ENCODE measurements around the gene FXR1. TPM values are rescaled to one million over a fixed set of nuclear protein-coding genes. Genes with fewer than 3 reads are reported as not detected.

FXR1 gene
- total RNA-seq, 1 experiment from 2014 or later: 245 TPM

DNA sequence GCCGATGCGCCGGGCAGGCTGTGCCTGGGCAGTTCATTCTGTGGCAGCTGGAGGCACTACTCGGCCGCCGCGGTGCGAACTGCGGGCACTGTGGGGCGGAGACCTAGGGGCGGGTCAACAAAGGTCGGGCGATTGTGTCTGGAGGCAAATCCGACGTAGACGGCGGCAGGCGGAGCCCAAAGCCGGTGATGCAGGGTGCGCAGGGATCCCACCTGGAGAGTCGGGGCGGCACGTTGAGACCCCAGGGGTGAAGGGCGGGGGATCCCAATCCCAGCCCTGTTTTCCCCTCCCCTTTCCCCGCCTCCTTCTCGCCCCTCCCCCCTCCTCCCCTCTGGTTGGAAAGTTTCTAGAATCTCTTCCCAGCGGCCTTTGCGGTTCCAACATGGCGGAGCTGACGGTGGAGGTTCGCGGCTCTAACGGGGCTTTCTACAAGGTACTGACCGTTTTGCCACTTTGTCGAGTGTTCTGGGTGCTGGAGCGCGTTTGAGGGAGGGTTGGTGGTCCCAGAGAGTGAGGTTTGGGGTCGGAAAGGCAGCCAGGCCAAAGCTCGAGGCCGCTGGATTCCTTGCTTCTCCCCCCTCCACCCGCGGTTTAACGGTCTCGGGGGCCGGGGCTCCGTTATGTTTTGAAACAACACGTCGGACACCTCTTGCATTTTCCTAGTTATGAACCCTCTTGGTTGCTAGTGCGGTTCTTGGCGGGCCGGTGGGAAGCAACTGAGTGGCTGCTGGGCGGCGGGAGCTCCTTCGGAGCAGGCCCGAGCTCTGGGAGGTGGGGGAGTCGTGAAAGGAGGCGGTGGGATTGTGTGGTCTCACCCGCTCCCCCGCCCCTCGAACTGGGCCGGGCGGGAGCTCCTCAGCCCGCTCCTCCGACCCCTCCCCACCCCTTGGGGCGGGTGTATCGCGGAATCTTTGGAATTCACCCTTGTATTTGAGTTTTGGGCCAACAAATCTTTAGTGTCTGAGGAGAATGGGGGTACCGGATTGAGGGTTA lies at the start of gene FXR1 (continued):
- TF ChIP-seq ETV6 (CRISPR knock-in tag; IDR thresholded peaks at IDR 0.05): no peak

- H3K4me3 Mint-ChIP-seq: peak overlapping the region; percentile 61
- H3K27me3 Mint-ChIP-seq (ENCODE audit: low read depth): peaks cover 3% of the 10 kb centered on the region; the same call in 1 of the 2 replicates
- H3K9me3 Mint-ChIP-seq: no peaks in the 10 kb centered on the region
- peak overlapping the region; percentile 74 for H3K27ac Mint-ChIP-seq
- DNase-seq (ENCODE audit: low spot score) (peak; percentile 65), ATAC-seq (peak; percentile 95)
- ChIA-PET POLR2A (interaction anchor here (1.2 kb wide), 1 partner anchor 42 kb away, joined by 5 read pairs; the partner anchor contains the start of gene FXR1), CTCF (interaction anchor here (1.1 to 1.3 kb wide), 2 partner anchors 15 to 54 kb away, joined by 3 to 5 read pairs; no protein-coding TSS in a partner anchor)
- peaks cover 15% of the 10 kb centered on the region for H3K4me1 Mint-ChIP-seq
- no peaks in the 10 kb centered on the region for H3K36me3 Mint-ChIP-seq
- TF ChIP-seq CBFB (CRISPR knock-in tag; IDR thresholded peaks at IDR 0.05; ENCODE audit: low read depth) (no peak), USF2 (CRISPR knock-in tag; IDR thresholded peaks at IDR 0.05) (no peak), ZMAT4 (CRISPR knock-in tag; IDR thresholded peaks at IDR 0.05) (no peak), TEAD4 (CRISPR knock-in tag; IDR thresholded peaks at IDR 0.05) (no peak), ZBTB21 (CRISPR knock-in tag; IDR thresholded peaks at IDR 0.05; ENCODE audit: borderline replicate concordance) (no peak), ZNF138 (CRISPR knock-in tag; conservative IDR thresholded peaks at IDR 0.05) (no peak), ZNF219 (CRISPR knock-in tag; IDR thresholded peaks at IDR 0.05; ENCODE audit: borderline replicate concordance) (no peak), ZNF532 (CRISPR knock-in tag; IDR thresholded peaks at IDR 0.05; ENCODE audit: borderline replicate concordance) (no peak), KAT7 (CRISPR knock-in tag; IDR thresholded peaks at IDR 0.05; ENCODE audit: borderline replicate concordance) (no peak), CDX4 (CRISPR knock-in tag; IDR thresholded peaks at IDR 0.05; ENCODE audit: borderline replicate concordance) (no peak), ETV6 (CRISPR knock-in tag; IDR thresholded peaks at IDR 0.05) (no peak), FOXP1 (CRISPR knock-in tag; IDR thresholded peaks at IDR 0.05; ENCODE audit: borderline replicate concordance) (0 out of 2 replicates have a peak, but pooled peaks have one; percentile 28), GABPB1 (CRISPR knock-in tag; IDR thresholded peaks at IDR 0.05) (no peak), ZNF121 (CRISPR knock-in tag; IDR thresholded peaks at IDR 0.05) (no peak), JAZF1 (CRISPR knock-in tag; IDR thresholded peaks at IDR 0.05) (no peak), MXD4 (CRISPR knock-in tag; IDR thresholded peaks at IDR 0.05; ENCODE audit: borderline replicate concordance) (no peak), ZNF263 (CRISPR knock-in tag; IDR thresholded peaks at IDR 0.05; ENCODE audit: low read depth) (no peak), ATF1 (CRISPR knock-in tag; IDR thresholded peaks at IDR 0.05) (no peak)
- TF ChIP-seq, protein P1, sequence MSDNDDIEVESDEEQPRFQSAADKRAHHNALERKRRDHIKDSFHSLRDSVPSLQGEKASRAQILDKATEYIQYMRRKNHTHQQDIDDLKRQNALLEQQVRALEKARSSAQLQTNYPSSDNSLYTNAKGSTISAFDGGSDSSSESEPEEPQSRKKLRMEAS (CRISPR knock-in tag; IDR thresholded peaks at IDR 0.05): peak; percentile 48
- TF ChIP-seq, protein P2, sequence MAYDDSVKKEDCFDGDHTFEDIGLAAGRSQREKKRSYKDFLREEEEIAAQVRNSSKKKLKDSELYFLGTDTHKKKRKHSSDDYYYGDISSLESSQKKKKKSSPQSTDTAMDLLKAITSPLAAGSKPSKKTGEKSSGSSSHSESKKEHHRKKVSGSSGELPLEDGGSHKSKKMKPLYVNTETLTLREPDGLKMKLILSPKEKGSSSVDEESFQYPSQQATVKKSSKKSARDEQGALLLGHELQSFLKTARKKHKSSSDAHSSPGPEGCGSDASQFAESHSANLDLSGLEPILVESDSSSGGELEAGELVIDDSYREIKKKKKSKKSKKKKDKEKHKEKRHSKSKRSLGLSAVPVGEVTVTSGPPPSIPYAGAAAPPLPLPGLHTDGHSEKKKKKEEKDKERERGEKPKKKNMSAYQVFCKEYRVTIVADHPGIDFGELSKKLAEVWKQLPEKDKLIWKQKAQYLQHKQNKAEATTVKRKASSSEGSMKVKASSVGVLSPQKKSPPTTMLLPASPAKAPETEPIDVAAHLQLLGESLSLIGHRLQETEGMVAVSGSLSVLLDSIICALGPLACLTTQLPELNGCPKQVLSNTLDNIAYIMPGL (CRISPR knock-in tag; IDR thresholded peaks at IDR 0.05): no peak
- TF ChIP-seq, protein P3, sequence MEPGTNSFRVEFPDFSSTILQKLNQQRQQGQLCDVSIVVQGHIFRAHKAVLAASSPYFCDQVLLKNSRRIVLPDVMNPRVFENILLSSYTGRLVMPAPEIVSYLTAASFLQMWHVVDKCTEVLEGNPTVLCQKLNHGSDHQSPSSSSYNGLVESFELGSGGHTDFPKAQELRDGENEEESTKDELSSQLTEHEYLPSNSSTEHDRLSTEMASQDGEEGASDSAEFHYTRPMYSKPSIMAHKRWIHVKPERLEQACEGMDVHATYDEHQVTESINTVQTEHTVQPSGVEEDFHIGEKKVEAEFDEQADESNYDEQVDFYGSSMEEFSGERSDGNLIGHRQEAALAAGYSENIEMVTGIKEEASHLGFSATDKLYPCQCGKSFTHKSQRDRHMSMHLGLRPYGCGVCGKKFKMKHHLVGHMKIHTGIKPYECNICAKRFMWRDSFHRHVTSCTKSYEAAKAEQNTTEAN (CRISPR knock-in tag; IDR thresholded peaks at IDR 0.05): no peak
- TF ChIP-seq, protein P4, sequence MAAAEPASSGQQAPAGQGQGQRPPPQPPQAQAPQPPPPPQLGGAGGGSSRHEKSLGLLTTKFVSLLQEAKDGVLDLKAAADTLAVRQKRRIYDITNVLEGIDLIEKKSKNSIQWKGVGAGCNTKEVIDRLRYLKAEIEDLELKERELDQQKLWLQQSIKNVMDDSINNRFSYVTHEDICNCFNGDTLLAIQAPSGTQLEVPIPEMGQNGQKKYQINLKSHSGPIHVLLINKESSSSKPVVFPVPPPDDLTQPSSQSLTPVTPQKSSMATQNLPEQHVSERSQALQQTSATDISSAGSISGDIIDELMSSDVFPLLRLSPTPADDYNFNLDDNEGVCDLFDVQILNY (CRISPR knock-in tag; IDR thresholded peaks at IDR 0.05): 0 out of 2 replicates have a peak, but pooled peaks have one; percentile 45
Observed at GRCh38 chr3:180870008-180870699, 42.3 kb upstream of the FXR1 start.
